ENCODE measurements around the gene ABHD12. TPM values are rescaled to one million over a fixed set of nuclear protein-coding genes. Genes with fewer than 3 reads are reported as not detected.

Gene ABHD12
- total RNA-seq, 1 donor = 17.0 TPM

DNA sequence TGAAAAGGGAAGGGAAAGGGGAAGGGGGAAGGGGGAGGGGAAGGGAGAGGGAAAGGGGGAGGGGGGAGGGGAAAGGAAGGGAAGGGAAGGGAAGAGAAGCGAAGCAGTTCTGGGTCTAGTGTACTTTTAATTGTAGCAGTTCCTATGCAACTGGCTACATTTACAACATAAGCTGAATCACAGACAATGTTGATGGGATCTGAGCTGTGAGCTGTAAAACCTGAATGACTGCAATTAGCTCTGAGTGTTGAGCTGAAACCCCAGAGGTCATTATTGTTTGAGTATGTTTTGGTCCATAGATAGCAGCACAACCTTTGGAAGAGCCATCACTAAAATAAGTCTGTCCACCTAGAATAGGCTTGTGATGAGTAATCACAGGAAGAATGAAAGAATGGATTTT, 7.2 kb upstream of the ABHD12 start:
- Histone ChIP-seq H3K9me3 (ENCODE audit: low read depth, low read length) (no peaks in the 10 kb centered on the region), H3K4me1 (ENCODE audit: insufficient read depth, low read length) (no peaks in the 10 kb centered on the region), H3K27me3 (ENCODE audit: insufficient read depth, low read length) (no peaks in the 10 kb centered on the region), H3K4me3 (ENCODE audit: low read length) (no peak overlapping the region)

DNA sequence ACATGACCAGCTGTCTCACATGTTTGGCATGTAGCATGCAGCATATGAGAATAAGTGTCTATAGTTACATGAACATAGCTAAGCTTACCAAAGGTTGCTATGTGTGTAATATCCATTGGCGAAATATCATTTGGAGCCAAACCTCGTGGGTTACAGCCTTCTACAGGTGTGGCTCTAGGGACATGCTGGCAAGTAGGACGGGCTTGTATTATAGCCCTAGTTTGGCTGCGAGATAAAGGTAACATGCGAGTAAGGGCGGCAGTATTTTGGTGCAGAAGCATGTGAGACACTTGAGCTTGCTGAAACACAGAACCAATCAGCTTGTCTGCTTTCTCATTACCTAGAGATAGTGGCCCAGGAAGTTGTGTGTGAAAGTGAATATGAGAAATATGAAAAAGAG, 6.5 kb upstream of the ABHD12 start:
- Histone ChIP-seq H3K27me3 (ENCODE audit: insufficient read depth, low read length) (no peaks in the 10 kb centered on the region), H3K9me3 (ENCODE audit: low read depth, low read length) (no peaks in the 10 kb centered on the region), H3K4me3 (ENCODE audit: low read length) (no peak overlapping the region), H3K4me1 (ENCODE audit: insufficient read depth, low read length) (no peaks in the 10 kb centered on the region)

DNA sequence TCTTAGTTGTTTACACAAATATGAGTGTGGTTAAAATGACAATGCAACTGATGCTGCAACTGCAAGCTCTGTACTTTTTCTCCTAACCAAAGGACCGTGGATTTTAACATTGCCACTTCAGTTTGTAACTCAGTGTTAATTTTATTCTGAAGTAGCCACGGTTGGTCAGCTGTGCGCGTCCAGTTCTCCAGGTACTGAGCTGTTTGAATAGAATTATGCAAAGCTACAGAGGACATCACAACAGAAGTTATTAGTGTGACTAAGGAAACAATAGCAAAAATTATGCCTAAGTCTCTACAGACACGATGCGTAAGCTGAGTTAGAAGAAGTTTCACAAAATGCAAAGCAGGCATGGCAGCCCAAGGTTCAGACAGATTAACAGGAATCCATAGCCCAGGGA, 4.4 kb upstream of the ABHD12 start:
- Histone ChIP-seq H3K4me1 (ENCODE audit: insufficient read depth, low read length) (peaks cover under 1% of the 10 kb centered on the region), H3K4me3 (ENCODE audit: low read length) (no peak overlapping the region), H3K27me3 (ENCODE audit: insufficient read depth, low read length) (no peaks in the 10 kb centered on the region), H3K9me3 (ENCODE audit: low read depth, low read length) (no peaks in the 10 kb centered on the region)

DNA sequence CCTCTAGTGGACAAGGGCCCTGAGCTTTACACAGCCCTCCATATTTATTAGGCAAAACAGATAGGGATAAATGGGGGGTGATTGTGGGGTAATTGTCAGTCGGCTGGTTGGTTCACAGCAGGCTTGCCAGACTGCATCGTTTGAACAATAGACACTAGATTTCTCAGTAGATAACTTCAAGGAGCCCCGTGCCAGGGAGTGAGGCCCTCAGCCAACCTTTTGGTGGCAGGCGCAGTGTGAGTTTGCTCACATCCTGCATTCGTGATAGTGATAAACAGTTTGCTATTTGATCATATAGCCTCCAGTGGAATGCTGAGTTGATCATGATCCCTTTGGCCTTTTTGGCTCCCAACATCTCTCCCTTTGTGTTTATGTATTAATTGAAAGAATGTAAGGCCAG, 3.6 kb upstream of the ABHD12 start:
- Histone ChIP-seq H3K4me1 (ENCODE audit: insufficient read depth, low read length) (peaks cover 7% of the 10 kb centered on the region), H3K9me3 (ENCODE audit: low read depth, low read length) (no peaks in the 10 kb centered on the region), H3K27me3 (ENCODE audit: insufficient read depth, low read length) (no peaks in the 10 kb centered on the region), H3K4me3 (ENCODE audit: low read length) (no peak overlapping the region)

DNA sequence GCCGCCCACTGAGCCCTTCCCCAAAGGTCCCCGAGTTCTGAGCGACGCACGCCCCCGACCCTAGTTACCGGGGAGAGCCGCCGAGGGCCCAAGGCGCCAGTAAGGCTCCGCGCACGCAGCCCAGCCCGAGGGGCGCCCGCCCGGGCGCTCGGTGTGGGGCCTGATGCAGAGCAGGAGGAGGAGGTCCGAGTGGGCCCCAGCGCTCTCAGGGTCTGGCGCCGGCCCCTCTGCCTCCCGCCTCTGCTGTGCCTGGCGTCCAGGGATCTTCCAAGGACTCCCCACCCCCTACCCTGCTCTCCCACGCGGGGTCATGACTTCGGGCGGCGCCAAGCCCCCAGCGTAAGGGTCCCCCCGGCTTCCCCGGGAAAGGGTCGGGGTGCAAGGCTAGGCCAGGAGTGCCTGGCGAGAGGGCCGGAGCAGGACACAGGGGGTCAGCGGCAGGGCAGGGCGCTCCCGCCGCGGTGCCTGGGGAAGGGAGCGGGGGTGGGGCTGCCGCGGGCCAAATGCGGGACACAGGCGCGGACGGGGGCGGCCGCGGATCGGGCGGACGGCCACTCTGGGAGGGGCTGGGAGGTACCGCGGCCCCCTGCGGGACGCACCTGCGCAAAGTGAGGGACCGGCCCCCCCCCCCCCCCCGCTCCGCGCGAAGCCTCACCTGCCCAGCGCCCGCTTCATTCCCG, 637 bp downstream of the ABHD12 start:
- peaks cover 9% of the 10 kb centered on the region for H3K4me1 ChIP-seq (ENCODE audit: insufficient read depth, low read length)
- H3K9me3 ChIP-seq (ENCODE audit: low read depth, low read length) = no peaks in the 10 kb centered on the region
- H3K4me3 ChIP-seq (ENCODE audit: low read length) = peak overlapping the region; percentile 59
- no peaks in the 10 kb centered on the region for H3K27me3 ChIP-seq (ENCODE audit: insufficient read depth, low read length)

DNA sequence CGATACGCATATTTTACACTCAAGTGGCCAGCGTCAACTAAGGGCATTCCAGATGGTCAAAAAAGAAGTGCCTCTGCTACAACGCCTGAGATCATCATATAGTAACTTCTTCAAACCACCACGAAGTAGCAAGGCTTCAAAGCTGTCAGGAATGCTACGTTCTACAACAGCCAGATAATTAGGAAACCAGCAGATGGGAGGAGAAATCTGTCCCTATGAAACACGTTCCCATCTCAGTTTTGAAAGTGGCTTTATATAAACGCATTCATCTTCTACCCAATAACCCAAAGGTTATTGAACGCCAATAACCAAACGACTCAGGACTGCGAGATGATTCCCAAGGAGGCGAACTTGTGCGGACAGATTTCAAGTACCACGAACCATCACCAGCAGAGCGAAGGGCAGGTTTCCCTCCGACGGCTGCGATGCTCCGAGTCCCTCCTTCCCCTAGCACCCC, 1.2 kb downstream of the ABHD12 start:
- Histone ChIP-seq H3K4me1 (ENCODE audit: insufficient read depth, low read length) (peaks cover 9% of the 10 kb centered on the region), H3K27me3 (ENCODE audit: insufficient read depth, low read length) (no peaks in the 10 kb centered on the region), H3K4me3 (ENCODE audit: low read length) (peak overlapping the region; percentile 59), H3K9me3 (ENCODE audit: low read depth, low read length) (no peaks in the 10 kb centered on the region)

DNA sequence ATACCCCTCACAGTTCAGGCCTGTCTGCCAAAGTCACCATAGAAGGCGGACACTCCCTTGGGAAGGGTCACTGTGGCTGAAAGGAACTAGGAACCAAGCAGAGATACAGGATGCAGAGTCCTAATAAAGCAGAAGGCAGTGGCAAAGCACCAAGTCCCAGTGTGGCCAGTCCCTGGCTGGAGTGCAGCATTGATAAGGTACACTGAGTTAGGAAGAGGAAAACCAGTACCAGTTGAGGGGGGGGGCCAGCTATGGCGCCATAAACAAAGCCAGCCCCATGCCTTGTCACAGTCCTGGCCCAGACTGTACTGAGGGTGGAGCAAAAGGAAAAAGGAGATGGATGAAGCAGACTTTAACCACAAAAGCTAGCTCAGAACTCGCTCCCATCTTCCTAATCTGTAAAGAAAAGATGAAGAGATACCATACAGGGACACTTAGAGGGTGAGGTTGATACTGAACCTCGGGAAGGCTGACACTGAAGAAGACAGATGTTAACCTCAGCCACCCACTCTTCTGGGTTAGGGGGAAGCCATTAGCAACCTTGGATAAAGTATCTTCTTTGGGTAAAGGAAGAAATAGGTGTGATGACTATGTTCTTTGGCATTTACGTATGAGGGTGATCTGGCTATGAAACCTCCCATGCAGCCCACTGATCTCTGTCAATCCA, 7.8 kb downstream of the ABHD12 start:
- Histone ChIP-seq H3K4me3 (ENCODE audit: low read length) (no peak overlapping the region), H3K27me3 (ENCODE audit: insufficient read depth, low read length) (no peaks in the 10 kb centered on the region), H3K9me3 (ENCODE audit: low read depth, low read length) (no peaks in the 10 kb centered on the region), H3K4me1 (ENCODE audit: insufficient read depth, low read length) (no peaks in the 10 kb centered on the region)

DNA sequence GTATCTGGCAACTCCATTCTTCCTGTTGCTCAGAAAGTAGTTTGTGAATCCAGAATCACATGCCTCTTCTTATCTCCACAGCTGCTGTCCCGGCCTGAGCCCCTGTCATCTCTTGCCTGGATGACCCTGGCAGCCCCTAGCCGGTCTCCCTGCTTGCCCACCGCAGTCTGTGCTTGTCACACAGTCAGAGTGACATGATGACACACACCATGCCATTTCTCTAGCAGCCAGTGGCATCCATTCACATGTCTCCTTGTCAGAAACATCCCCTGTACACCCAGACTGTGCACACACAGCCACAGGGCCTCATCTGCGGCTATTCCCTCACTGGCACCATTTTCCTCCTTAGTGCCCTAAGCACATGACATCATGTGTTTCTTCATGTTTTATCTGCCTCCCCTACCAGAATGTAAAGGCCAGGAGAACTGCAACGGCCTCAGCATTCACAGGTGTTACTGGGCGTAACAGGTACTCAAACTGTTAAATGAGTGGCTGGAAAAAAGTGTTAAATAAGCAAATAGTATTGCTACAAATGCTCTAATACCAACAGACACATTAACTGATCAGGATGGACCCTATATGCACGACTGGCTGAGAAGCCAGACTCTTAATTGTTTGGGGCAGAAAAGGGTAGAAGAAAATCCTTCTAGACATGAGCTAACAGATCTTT, 9.6 kb downstream of the ABHD12 start:
- Histone ChIP-seq H3K4me1 (ENCODE audit: insufficient read depth, low read length) (no peaks in the 10 kb centered on the region), H3K9me3 (ENCODE audit: low read depth, low read length) (no peaks in the 10 kb centered on the region), H3K4me3 (ENCODE audit: low read length) (no peak overlapping the region), H3K27me3 (ENCODE audit: insufficient read depth, low read length) (no peaks in the 10 kb centered on the region)

DNA sequence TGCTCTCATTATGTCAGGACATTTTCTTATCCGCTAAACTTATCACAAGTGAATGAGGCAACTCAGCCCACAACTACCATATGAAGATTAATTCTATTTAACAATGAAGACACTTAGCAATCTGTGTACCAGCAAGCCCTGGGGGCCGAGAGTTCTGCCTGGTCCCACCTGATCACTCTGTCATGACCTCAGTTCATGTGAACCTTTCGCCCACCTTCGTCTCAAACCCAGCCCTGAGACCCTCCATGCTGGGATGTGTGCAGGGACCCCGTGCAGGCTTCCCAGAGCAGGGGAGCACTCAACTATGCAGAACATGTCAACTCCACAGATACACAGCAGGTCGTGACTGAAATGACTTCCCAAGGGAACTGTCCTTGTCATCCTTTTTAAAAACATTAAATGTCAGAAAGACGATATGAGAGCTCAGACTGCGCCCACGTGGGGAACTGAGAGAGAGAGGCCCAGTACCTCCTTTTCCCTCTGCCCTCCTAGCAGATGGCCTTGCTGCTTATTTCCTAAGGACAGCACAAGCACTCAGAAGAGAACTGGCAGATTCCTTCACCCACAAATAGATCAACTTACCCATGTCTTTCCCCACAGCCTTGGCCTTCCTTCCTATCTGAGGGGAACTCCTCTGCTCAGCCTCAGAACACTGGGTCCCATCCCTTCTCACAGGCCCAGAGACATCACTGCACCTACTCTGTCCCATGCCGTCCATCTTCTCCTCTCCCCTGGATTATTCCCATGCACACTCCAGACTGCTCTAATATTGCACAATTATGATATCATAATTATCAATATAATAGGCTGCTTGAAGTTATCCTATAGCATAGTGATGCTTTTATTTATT, 11.5 kb downstream of the ABHD12 start:
- Histone ChIP-seq H3K27me3 (ENCODE audit: insufficient read depth, low read length) (no peaks in the 10 kb centered on the region), H3K4me1 (ENCODE audit: insufficient read depth, low read length) (no peaks in the 10 kb centered on the region), H3K4me3 (ENCODE audit: low read length) (no peak overlapping the region), H3K9me3 (ENCODE audit: low read depth, low read length) (no peaks in the 10 kb centered on the region)

DNA sequence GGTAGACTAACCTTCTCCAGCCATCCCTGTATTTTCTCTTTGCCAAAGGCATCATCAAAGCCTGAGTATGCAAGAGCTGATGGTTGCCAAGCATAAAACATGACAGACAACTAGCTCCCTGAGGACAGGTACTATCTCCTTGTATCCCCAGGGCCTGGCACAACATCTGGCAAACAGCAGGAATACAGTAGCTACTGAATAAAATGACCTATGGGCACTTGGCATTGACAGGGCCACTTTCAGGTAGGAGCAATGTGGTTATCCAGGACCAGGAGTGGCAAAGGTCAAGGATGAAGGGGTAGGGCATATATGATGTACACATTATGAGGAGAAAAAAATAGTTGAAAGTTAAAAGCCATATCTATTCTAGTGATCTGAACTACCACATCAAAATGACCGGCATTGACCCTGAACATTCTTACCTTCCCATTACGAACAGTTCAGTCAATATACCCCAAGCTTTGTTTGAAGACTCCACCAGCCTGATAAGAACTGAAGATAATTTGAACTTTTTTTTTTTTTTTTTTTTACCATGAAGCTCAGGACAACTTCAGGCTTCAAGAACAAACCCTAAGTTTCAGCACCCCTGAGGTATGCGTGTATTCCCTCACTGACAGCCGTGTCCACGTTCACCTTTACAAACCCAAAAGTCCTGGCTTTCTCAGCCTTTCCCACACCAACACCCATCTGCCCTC, 12.3 kb downstream of the ABHD12 start:
- Histone ChIP-seq H3K4me1 (ENCODE audit: insufficient read depth, low read length) (no peaks in the 10 kb centered on the region), H3K27me3 (ENCODE audit: insufficient read depth, low read length) (no peaks in the 10 kb centered on the region), H3K4me3 (ENCODE audit: low read length) (no peak overlapping the region), H3K9me3 (ENCODE audit: low read depth, low read length) (no peaks in the 10 kb centered on the region)

DNA sequence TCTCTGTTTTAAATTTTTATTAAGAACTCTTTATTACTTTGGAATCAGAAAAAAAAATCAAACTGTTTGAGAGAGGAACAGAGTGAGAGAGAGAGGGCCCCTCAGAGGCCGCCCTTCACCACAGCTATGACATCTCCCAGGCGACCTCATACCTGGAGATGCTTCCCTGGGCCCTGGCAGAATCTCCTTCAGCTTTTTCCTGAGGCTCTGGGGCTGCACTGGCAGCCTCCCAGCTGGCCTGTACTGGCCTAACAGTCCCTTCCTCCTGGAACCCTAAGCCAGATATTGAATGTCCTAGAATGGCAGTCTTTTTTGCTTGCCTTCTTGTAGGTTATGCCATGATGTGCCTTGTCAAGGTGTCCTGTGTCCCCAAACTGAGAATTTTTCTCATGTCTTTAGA, 13.7 kb downstream of the ABHD12 start:
- H3K4me1 ChIP-seq (ENCODE audit: insufficient read depth, low read length) = no peaks in the 10 kb centered on the region
- no peaks in the 10 kb centered on the region for H3K9me3 ChIP-seq (ENCODE audit: low read depth, low read length)
- no peak overlapping the region for H3K4me3 ChIP-seq (ENCODE audit: low read length)
- no peaks in the 10 kb centered on the region for H3K27me3 ChIP-seq (ENCODE audit: insufficient read depth, low read length)

DNA sequence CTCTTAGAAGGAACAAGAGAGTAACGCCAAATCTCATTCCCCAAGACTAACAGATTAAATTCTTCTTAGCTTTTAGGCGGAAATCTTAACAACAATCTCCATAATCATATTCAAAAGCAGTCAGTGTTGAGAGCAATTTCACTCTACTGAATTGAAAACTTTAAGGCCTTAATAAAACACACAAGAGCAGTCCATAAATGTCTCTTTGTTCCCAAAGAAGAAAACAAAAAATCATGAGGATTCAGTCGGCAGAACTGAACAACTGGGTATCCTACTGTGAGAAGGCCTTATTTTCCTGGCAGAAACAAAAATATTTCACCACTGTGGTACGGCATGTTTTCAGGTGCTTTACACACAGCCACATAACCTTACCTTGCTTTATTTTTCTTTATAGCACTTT, 14.4 kb downstream of the ABHD12 start:
- no peaks in the 10 kb centered on the region for H3K9me3 ChIP-seq (ENCODE audit: low read depth, low read length)
- H3K27me3 ChIP-seq (ENCODE audit: insufficient read depth, low read length) = no peaks in the 10 kb centered on the region
- no peaks in the 10 kb centered on the region for H3K4me1 ChIP-seq (ENCODE audit: insufficient read depth, low read length)
- H3K4me3 ChIP-seq (ENCODE audit: low read length) = no peak overlapping the region

DNA sequence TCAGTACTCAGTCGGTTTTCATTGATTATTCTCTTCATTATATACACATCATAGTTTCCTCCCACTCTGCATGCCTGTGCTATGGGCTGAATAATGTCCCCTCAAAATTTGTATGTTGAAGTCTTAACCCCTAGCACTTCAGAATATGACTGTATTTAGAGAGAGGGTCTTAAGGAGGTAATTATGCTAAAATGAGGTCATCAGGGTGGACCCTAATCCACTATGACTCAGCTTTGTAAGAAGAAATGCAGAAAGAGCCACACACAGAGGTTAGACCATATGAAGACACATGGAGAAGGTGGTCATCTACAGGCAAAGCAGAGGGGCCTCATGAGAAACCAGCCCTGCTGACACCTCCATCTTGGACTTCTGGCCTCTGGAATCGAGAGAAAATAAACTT, 15.8 kb downstream of the ABHD12 start:
- Histone ChIP-seq H3K4me1 (ENCODE audit: insufficient read depth, low read length) (no peaks in the 10 kb centered on the region), H3K4me3 (ENCODE audit: low read length) (no peak overlapping the region), H3K27me3 (ENCODE audit: insufficient read depth, low read length) (no peaks in the 10 kb centered on the region), H3K9me3 (ENCODE audit: low read depth, low read length) (no peaks in the 10 kb centered on the region)

DNA sequence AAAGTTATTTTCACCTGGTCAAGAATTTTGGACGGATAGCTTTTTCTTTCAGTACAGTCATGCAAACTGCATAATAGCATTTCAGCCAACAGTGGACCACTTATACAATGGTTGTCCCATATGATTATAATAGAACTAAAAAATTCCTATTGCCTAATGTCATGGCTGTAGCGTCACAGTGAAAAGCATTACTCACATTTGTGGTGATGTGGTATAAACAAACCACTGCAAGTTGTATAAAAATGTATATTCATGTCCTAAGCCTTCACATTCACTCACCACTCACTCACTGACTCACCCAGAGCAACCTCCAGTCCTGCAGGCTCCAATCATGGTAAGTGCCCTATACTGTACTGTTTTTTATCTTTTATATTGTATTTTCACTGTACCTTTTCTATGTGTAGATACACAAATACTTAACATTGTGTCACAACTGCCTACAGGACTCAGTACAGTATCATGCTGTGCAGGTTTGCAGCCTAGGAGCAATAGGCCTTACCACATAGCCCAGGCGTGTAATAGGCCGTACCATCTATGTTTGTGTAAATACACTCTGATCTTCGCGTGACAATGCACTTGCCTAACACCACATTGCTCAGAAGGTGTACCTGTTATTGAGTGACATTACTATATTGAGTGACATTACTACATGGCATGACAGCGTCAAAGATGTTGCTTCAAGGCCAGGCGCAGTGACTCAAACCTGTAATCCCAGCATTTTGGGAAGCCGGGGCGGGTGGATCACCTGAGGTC, 17.9 kb downstream of the ABHD12 start:
- Histone ChIP-seq H3K27me3 (ENCODE audit: insufficient read depth, low read length) (no peaks in the 10 kb centered on the region), H3K9me3 (ENCODE audit: low read depth, low read length) (no peaks in the 10 kb centered on the region), H3K4me1 (ENCODE audit: insufficient read depth, low read length) (no peaks in the 10 kb centered on the region), H3K4me3 (ENCODE audit: low read length) (no peak overlapping the region)

Data from mononuclear cell (primary cell).